ENCODE measurements around the gene HRC. TPM values are rescaled to one million over a fixed set of nuclear protein-coding genes. Genes with fewer than 3 reads are reported as not detected.

HRC gene
- polyA plus RNA-seq, 1 of the 3 experiments (the other 2 are of a cell fraction): not detected

DNA sequence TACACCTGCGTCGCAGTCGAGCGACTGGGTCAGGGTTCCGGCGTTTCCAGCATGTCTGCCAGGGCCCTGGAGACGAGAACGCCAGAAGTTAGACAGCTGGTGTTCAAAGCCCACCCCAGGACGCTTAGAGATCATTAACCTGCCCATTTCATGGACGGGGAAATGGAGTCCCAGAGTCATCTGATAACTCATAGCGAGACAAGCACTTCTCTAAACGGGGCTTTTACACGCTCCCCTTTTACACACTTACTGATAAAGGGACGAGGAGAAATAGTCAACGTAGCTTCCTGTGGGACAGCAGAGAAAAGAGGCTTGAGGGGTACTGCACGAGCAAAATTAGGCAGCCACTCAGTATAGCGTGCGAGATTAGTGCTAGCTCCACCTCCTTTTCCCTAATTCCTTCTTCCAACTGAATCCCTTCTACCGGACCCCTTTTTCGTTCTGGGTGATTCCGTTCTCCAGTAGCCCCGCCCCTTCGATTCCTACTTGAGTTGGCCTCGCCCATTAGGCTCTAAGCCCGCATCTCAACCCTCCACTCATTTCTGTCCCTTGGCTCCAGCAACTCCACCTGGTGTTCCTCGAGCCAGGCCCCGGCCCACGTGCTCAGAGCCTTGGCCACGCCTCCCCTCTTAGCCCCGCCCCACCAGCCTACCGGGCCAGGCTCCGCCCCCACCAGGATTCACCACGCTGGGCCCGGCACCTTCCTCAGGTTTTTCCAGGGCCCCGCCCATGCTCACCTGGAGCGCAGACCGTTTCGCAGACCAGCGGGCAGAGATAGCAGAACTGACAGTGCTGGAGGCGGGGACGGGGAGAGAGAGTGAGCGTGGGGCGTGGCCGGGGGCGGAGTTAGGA is 3.7 kb downstream of the HRC start:
- TF ChIP-seq TAF1 (IDR thresholded peaks at IDR 0.05; ENCODE audit: borderline replicate concordance, low read depth, low read length) (no peak), POLR2AphosphoS5 (IDR thresholded peaks at IDR 0.05; ENCODE audit: low read depth, low read length) (no peak), RCOR1 (IDR thresholded peaks at IDR 0.05; ENCODE audit: low read length) (0 out of 2 replicates have a peak, but pooled peaks have one; percentile 27), CHD2 (IDR thresholded peaks at IDR 0.05; ENCODE audit: low read length, partially characterized antibody) (no peak), SMC3 (IDR thresholded peaks at IDR 0.05; ENCODE audit: low read depth, low read length) (no peak), MXI1 (IDR thresholded peaks at IDR 0.05; ENCODE audit: low read depth, low read length) (no peak)
- TF ChIP-seq, protein P1, sequence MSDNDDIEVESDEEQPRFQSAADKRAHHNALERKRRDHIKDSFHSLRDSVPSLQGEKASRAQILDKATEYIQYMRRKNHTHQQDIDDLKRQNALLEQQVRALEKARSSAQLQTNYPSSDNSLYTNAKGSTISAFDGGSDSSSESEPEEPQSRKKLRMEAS (IDR thresholded peaks at IDR 0.05; ENCODE audit: low read depth): peak; percentile 87
- TF ChIP-seq, protein P2, sequence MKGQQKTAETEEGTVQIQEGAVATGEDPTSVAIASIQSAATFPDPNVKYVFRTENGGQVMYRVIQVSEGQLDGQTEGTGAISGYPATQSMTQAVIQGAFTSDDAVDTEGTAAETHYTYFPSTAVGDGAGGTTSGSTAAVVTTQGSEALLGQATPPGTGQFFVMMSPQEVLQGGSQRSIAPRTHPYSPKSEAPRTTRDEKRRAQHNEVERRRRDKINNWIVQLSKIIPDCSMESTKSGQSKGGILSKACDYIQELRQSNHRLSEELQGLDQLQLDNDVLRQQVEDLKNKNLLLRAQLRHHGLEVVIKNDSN (IDR thresholded peaks at IDR 0.05; ENCODE audit: borderline replicate concordance, low read depth): peak; percentile 53; the same call in 1 of the 2 replicates
- Histone ChIP-seq H4K20me1 (ENCODE audit: insufficient read depth) (no peaks in the 10 kb centered on the region), H3K36me3 (replicated peaks in 1 of 2; ENCODE audit: control insufficient read depth in 1 of 2, insufficient read depth in 2 of 2, low read length in 1 of 2) (no peaks in the 10 kb centered on the region), H3K4me2 (peak overlapping the region; percentile 100), H3K79me2 (ENCODE audit: insufficient read depth) (no peaks in the 10 kb centered on the region), H3K27ac (ENCODE audit: low read depth in 2 of 2, low read length in 1 of 2) (no peak overlapping the region; a peak in 1 of 4 replicates), H3F3A (replicated peaks; ENCODE audit: insufficient read depth) (peaks cover 18% of the 10 kb centered on the region), H3K9me3 (no peaks in the 10 kb centered on the region), H2AFZ (ENCODE audit: low read depth) (peak overlapping the region; percentile 29; the same call in 1 of the 2 replicates), H3K4me1 (ENCODE audit: control insufficient read depth in 1 of 2, insufficient read depth in 2 of 2, low read depth in 1 of 2, low read length in 1 of 2) (peaks cover 0 to 15% of the 10 kb centered on the region in 2 experiments; a peak in 1 of 4 replicates), H3K9me2 (no peaks in the 10 kb centered on the region), H3K4me3 (ENCODE audit: low read depth in 2 of 2, low read length in 1 of 2) (peak overlapping the region in 1 of 2 experiments; percentile 91; a peak in 2 of 4 replicates), H3K27me3 (ENCODE audit: insufficient read depth) (no peaks in the 10 kb centered on the region), H3K9ac (no peak overlapping the region; the same call in 1 of the 2 replicates)
- peak; percentile 79 for DNase-seq
- ChIA-PET CTCF (interaction anchor here (0.9 to 11.1 kb wide), 6 partner anchors 16 to 181 kb away, joined by 3 to 87 read pairs (median 4); partner anchors contain the start of gene LIN7B), POLR2A (interaction anchor here (1.0 to 1.3 kb wide), 3 partner anchors 23 to 57 kb away, joined by 3 read pairs; partner anchors contain the start of gene LIN7B)
- 22% methylated on average over 41 of the region's 45 CpGs for WGBS (ENCODE audit: low lambda C conversion rate)

DNA sequence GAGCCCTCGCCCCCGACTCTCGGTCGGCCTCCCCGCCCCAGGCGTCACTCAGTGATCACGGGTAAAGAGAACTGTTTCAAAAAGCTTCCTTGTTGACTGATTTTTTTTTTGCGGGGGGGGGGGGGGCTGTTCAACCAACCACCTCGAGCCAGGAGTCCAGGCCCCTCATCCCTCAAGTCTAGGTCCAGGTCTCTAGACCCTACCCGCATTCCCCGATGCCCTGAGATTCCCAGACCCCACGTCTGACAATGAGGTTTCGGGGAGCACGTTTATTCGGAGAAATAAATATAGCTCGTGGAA is 4.3 kb downstream of the HRC start:
- Histone ChIP-seq H3K79me2 (ENCODE audit: insufficient read depth) (no peaks in the 10 kb centered on the region), H4K20me1 (ENCODE audit: insufficient read depth) (no peaks in the 10 kb centered on the region), H3K4me2 (peak overlapping the region; percentile 100), H3K4me3 (ENCODE audit: low read depth in 2 of 2, low read length in 1 of 2) (peak overlapping the region; percentile 91 to 96), H3K9me2 (no peaks in the 10 kb centered on the region), H3K4me1 (ENCODE audit: control insufficient read depth in 1 of 2, insufficient read depth in 2 of 2, low read depth in 1 of 2, low read length in 1 of 2) (peaks cover 0 to 21% of the 10 kb centered on the region in 2 experiments; a peak in 1 of 4 replicates), H3F3A (replicated peaks; ENCODE audit: insufficient read depth) (peaks cover 19% of the 10 kb centered on the region), H3K27me3 (ENCODE audit: insufficient read depth) (no peaks in the 10 kb centered on the region), H3K36me3 (replicated peaks in 1 of 2; ENCODE audit: control insufficient read depth in 1 of 2, insufficient read depth in 2 of 2, low read length in 1 of 2) (no peaks in the 10 kb centered on the region), H3K9ac (peak overlapping the region; percentile 83), H3K9me3 (no peaks in the 10 kb centered on the region), H3K27ac (ENCODE audit: low read depth in 2 of 2, low read length in 1 of 2) (peak overlapping the region; percentile 68 to 87; a peak in 2 of 4 replicates), H2AFZ (ENCODE audit: low read depth) (peak overlapping the region; percentile 78)
- CTCF ChIA-PET: interaction anchor here (0.9 to 11.1 kb wide), 7 partner anchors 15 to 180 kb away, joined by 3 to 87 read pairs (median 3); partner anchors contain the start of gene LIN7B
- no peak for DNase-seq
- POLR2A ChIA-PET: interaction anchor here (1.0 to 1.3 kb wide), 5 partner anchors 23 to 57 kb away, joined by 3 to 4 read pairs (median 3); partner anchors contain the start of gene LIN7B
- 17% methylated on average over 15 of the region's 16 CpGs for WGBS (ENCODE audit: low lambda C conversion rate)
- TF ChIP-seq FOXM1 (IDR thresholded peaks at IDR 0.05; ENCODE audit: low read depth) (no peak), SMC3 (IDR thresholded peaks at IDR 0.05; ENCODE audit: low read depth, low read length) (no peak), RXRA (IDR thresholded peaks at IDR 0.05; ENCODE audit: borderline replicate concordance, low read depth) (no peak)
